ENCODE results near the gene ANKLE1. TPM values are rescaled to one million over a fixed set of nuclear protein-coding genes. Genes with fewer than 3 reads are reported as not detected.

Gene ANKLE1
- total RNA-seq, 3 donors from 2014 or later = 0.96 to 1.6 (median 1.0) TPM

DNA sequence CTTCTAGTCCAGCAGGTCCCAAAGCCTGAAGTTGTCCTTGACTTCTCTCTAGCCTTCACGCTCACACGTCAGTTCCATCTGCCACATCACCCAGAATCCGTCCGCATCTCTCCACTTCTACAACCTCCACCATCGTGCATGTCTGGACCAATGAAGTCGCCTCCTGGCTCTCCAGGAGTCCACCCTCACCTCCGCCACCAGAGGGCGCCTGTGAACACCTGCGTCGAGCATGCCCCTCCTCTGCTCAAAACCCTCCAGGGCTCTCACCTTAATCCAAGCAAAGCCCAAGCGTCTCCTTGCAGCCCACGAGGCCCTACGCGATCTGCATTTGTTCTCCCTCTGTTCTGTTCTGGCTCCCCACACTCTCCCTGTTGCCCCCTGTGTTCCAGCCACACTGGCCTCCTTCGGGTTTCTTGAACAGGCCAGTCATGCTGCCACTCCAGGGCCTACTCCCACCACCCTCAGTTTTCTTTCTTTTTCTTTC, 20.8 kb upstream of the ANKLE1 start:
- intact Hi-C loops (cut with DNase I; ENCODE audit: low total_unique reads) = no loop called here
- DNase-seq (ENCODE audit: low spot score in 2 of 2) = peak; percentile 69 to 86
- H3K9me3 ChIP-seq = peaks cover 6 to 11% of the 10 kb centered on the region in 2 donors
- H3K4me1 ChIP-seq = no peaks in the 10 kb centered on the region
- H3K27me3 ChIP-seq = no peaks in the 10 kb centered on the region
- TF ChIP-seq POLR2A (IDR thresholded peaks at IDR 0.05) = no peak
- peak; percentile 64 to 91 (median 76) for TF ChIP-seq CTCF (IDR thresholded peaks at IDR 0.05)
- peak in 1 of 3 donors; percentile 32 for TF ChIP-seq POLR2AphosphoS5 (IDR thresholded peaks at IDR 0.05)
- H3K27ac ChIP-seq = no peak overlapping the region
- no peaks in the 10 kb centered on the region for H3K36me3 ChIP-seq
- no peak overlapping the region for H3K4me3 ChIP-seq

DNA sequence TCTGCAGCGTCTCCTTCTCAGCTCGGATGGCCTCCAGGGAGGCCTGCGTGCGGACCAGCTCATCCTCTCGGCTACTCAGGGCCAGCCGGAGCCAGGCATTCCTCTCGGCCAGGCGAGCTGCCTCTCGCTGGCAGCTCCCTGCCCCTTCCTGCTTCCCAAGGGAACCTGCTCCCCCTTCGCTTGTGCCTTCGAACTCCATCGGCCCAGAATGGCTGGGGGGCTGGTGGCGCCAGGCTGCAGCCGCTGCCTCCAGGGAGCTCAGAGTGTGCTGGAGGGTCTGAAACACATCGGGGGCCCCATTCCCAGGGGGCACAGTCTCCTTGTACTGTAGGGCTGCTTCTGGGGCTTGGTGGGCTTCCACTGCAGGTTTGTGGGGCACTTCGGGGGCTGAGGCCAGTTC, 19.1 kb upstream of the ANKLE1 start:
- TF ChIP-seq POLR2AphosphoS5 (IDR thresholded peaks at IDR 0.05) = no peak
- no peak for TF ChIP-seq CTCF (IDR thresholded peaks at IDR 0.05)
- TF ChIP-seq POLR2A (IDR thresholded peaks at IDR 0.05) = no peak
- peak overlapping the region in 1 of 3 donors; percentile 30 for H3K4me3 ChIP-seq
- H3K9me3 ChIP-seq = peaks cover 6 to 11% of the 10 kb centered on the region in 2 donors
- no peak overlapping the region for H3K27ac ChIP-seq
- no peaks in the 10 kb centered on the region for H3K36me3 ChIP-seq
- H3K27me3 ChIP-seq = no peaks in the 10 kb centered on the region
- intact Hi-C loops (cut with DNase I; ENCODE audit: low total_unique reads) = no loop called here
- no peaks in the 10 kb centered on the region for H3K4me1 ChIP-seq
- no peak for DNase-seq (ENCODE audit: low spot score in 2 of 2)

DNA sequence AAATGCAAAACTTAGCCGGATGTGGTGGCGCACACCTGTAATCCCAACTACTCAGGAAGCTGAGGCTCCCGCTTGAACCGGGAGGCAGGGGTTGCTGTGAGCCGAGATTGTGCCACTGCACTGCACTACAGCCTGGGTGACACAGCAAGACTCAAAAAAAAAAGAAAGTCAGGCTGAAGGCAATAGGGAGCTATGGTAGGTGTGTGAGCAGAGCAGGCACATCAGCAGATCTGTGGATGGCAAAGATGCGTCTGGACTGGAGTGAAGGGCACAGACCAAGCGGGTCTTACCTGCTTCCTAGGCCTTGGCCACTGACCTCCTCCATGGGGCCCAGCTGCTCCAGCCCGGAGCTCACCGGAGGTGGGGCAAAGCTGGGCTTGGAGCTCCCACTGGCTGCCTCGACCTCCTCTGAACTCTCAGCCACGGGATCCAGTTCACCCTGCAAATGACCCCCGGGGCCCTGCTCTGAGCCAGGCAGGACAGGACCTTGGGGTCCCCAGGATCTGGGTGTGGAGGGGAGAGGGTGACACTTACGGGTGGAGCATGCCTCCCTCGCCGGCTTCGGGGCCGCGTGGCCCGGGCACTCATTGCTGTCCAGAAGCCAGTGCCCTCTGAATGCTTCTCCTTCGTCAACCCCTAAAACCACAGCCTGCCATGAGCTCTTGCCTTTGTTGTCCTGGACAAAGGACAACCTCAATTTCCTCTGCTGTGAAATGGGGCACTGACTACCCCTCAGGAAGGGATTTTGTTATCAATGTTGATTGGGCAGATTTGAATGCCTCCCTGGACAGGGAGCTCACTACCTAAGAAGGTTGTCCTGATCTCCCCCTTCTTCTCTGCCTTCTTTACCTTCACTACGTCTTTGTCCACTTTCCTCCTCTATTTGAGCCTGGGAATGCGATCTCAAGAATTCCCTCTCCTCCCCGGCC, 17.7 kb upstream of the ANKLE1 start:
- peak overlapping the region; percentile 30 to 55 (median 37) for H3K4me3 ChIP-seq
- DNase-seq (ENCODE audit: low spot score in 2 of 2) = no peak

DNA sequence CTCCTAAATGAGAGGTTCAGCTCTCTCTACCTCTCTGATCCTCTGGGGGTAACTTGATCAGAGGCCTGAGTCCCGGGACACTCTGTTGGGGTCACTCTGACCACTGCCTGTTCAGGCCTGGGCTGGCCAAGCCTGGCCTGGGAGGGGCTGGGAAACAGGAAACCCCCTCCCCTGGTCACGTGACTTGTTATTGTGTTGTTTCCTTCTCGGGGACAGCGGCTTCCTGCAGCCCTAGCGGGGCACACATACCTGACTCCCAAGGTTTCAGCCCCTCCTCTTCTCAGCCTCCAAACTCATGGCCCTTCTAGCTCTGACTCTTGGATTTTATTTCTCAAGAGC, 17.1 kb upstream of the ANKLE1 start, which contains the start of gene USHBP1:
USHBP1 (minus strand) TSS at position 105 of the 339 bp plus-strand sequence. CDS start 446 bp downstream, outside the sequence.
- no peak for TF ChIP-seq POLR2AphosphoS5 (IDR thresholded peaks at IDR 0.05)
- TF ChIP-seq POLR2A (IDR thresholded peaks at IDR 0.05) = no peak
- no peak for TF ChIP-seq CTCF (IDR thresholded peaks at IDR 0.05)
- intact Hi-C loops (cut with DNase I; ENCODE audit: low total_unique reads) = no loop called here
- Histone ChIP-seq H3K9me3 (peaks cover 0 to 4% of the 10 kb centered on the region in 2 donors), H3K27me3 (no peaks in the 10 kb centered on the region), H3K4me1 (peaks cover 0 to 5% of the 10 kb centered on the region in 2 donors), H3K4me3 (peak within 1 kb of the TSS; percentile 30 to 55 (median 37)), H3K36me3 (no peaks in the 10 kb centered on the region), H3K27ac (peak within 1 kb of the TSS; percentile 45 to 63)
- DNase-seq (ENCODE audit: low spot score in 2 of 2) = no peak

More for the DNA sequence above, 17.7 kb upstream of the ANKLE1 start:
- Histone ChIP-seq H3K27me3 (no peaks in the 10 kb centered on the region), H3K27ac (peak overlapping the region; percentile 45 to 63), H3K36me3 (no peaks in the 10 kb centered on the region), H3K4me1 (peaks cover 0 to 5% of the 10 kb centered on the region in 2 donors), H3K9me3 (peaks cover 5 to 10% of the 10 kb centered on the region in 2 donors)
- intact Hi-C loops (cut with DNase I; ENCODE audit: low total_unique reads) = no loop called here
- TF ChIP-seq POLR2A (IDR thresholded peaks at IDR 0.05) (no peak), CTCF (IDR thresholded peaks at IDR 0.05) (no peak), POLR2AphosphoS5 (IDR thresholded peaks at IDR 0.05) (no peak)

DNA sequence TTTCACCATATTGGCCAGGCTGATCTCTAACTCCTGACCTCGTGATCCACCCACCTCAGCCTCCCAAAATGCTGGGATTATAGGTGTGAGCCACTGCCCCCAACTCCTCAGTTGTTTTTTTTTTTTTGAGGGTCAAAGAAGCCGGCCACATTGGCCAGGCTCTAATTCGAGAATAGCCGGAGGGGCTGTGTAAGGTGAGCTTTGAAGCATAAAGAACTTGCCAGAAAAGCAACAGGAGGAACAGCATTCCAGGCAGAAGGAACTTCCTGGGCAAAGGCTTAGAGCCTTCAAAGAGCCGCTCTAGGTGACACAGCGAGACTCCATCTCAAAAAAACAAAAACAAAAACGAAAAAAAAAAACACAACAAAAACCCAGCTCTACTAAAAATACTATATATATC, 15.7 kb upstream of the ANKLE1 start:
- intact Hi-C loops (cut with DNase I; ENCODE audit: low total_unique reads) = loop anchor here (5.0 kb wide), 1 partner anchor 639 kb away; the partner anchor contains the start of gene MED26
- H3K4me3 ChIP-seq = no peak overlapping the region
- H3K27ac ChIP-seq = peak overlapping the region in 1 of 2 donors; percentile 78
- peaks cover 0 to 5% of the 10 kb centered on the region in 2 donors for H3K4me1 ChIP-seq
- H3K27me3 ChIP-seq = no peaks in the 10 kb centered on the region
- TF ChIP-seq POLR2AphosphoS5 (IDR thresholded peaks at IDR 0.05) (no peak), CTCF (IDR thresholded peaks at IDR 0.05) (no peak), POLR2A (IDR thresholded peaks at IDR 0.05) (no peak)
- no peak for DNase-seq (ENCODE audit: low spot score in 2 of 2)
- no peaks in the 10 kb centered on the region for H3K36me3 ChIP-seq
- no peaks in the 10 kb centered on the region for H3K9me3 ChIP-seq
